K562 (cell line): Measurements from ENCODE around the gene CSRNP3. TPM values are rescaled to one million over a fixed set of nuclear protein-coding genes. Genes with fewer than 3 reads are reported as not detected.

ENCODE experiments used
- ATAC-seq: fragments of 200-7000 bp; cut with Tn5 transposase; 3 replicates; pipeline ENCODE4 v1.9.1; 2020; ENCODE audit warnings: moderate library complexity
- BruUV-seq: library from RNA; stranded (reverse); fragments of 400-500 nt; replicated peaks from 2 replicates; lab custom pipeline; 2021; lab: Mats Ljungman, UMichigan
- CTCF ChIA-PET: fragments of 300-600 bp; formaldehyde crosslinking; extraction: SDS; loops from one replicate; lab custom pipeline; 2021; ENCODE audit warnings: low intra/inter-chr PET ratio; lab: Yijun Ruan, JAX
- POLR2A ChIA-PET: fragments of 300-600, 350-650 bp; sonication (Branson Sonifier 250); formaldehyde crosslinking; extraction: SDS; loops from one replicate; lab custom pipeline; 2021; ENCODE audit warnings: antibody characterized with exemption, inconsistent platforms; lab: Yijun Ruan, JAX
- DNase-seq, 4 experiments: peaks; one replicate each; pipeline versions ENCODE4 v3.0.0 to v3.0.0-alpha.2; 2011 to 2018; ENCODE audit warnings: low spot score in 3 of 4, mixed read lengths in 3 of 4; ENCODE audit errors: extremely low read depth in 1 of 4
- FAIRE-seq: peaks from 2 replicates; lab custom pipeline; 2011; peaks lifted over from hg19 to GRCh38; lab: Jason Lieb, UNC
- H2AFZ ChIP-seq: 2 replicates; pipeline ENCODE4 v1.6.0; 2011; ENCODE audit warnings: low read depth, low read length, control low read depth, inconsistent platforms
- H3K27ac ChIP-seq: fragments of 200-600 bp; 3 replicates; pipeline ENCODE4 v1.8.0; 2011; ENCODE audit warnings: low read depth, mild to moderate bottlenecking, control low read depth, inconsistent platforms, low read length, moderate library complexity, mixed read lengths; ENCODE audit errors: extremely low read depth
- H3K27me3 ChIP-seq, 2 experiments: fragments of 300-600 bp in 1 of 2; 2 replicates in 1 of 2; 3 replicates in 1 of 2; pipeline versions ENCODE4 v1.6.0 to v1.8.0; 2011; ENCODE audit warnings: inconsistent platforms in 2 of 2, low read length in 2 of 2, mild to moderate bottlenecking in 1 of 2, mixed read lengths in 1 of 2, moderate library complexity in 1 of 2; ENCODE audit not compliant: control insufficient read depth in 2 of 2, insufficient read depth in 2 of 2
- H3K36me3 ChIP-seq: fragments of 300-600 bp; 3 replicates; pipeline ENCODE4 v1.8.0; 2011; ENCODE audit warnings: mild to moderate bottlenecking, low read length, inconsistent platforms; ENCODE audit not compliant: control insufficient read depth, insufficient read depth
- H3K4me1 ChIP-seq, 2 experiments: fragments of 200-600 bp in 1 of 2; replicated peaks in 1 of 2; 2 replicates in 1 of 2; 3 replicates in 1 of 2; pipeline versions ENCODE4 v1.5.1 to v1.8.0; 2011; ENCODE audit warnings: inconsistent platforms in 2 of 2, low read length in 2 of 2, mild to moderate bottlenecking in 1 of 2, mixed read lengths in 1 of 2, moderate library complexity in 1 of 2; ENCODE audit not compliant: control insufficient read depth in 2 of 2, insufficient read depth in 2 of 2
- H3K4me2 ChIP-seq: 2 replicates; pipeline ENCODE4 v1.6.1; 2011; ENCODE audit warnings: low read length, control low read depth, inconsistent platforms, mixed read lengths; ENCODE audit not compliant: insufficient read depth
- H3K4me3 ChIP-seq: fragments of 200-600 bp; sonication (generic), shearing (Covaris generic); 2 replicates; pipeline ENCODE4 v1.5.1; 2016; ENCODE audit warnings: control low read depth, inconsistent platforms
- H3K79me2 ChIP-seq: fragments of 200-600 bp; 3 replicates; pipeline ENCODE4 v1.8.0; 2011; ENCODE audit warnings: low read length, inconsistent platforms; ENCODE audit not compliant: control insufficient read depth, insufficient read depth
- H3K9ac ChIP-seq, 2 experiments: 2 replicates each; pipeline versions ENCODE4 v1.6.0 to v1.6.1; 2011; ENCODE audit warnings: low read depth in 2 of 2, low read length in 2 of 2, control low read depth in 1 of 2, inconsistent platforms in 1 of 2, mild to moderate bottlenecking in 1 of 2, mixed read lengths in 1 of 2; ENCODE audit not compliant: insufficient read depth in 1 of 2
- H3K9me1 ChIP-seq: one replicate; pipeline ENCODE4 v1.6.0; 2011; ENCODE audit warnings: inconsistent platforms, mild to moderate bottlenecking, low read length, moderate library complexity; ENCODE audit not compliant: control insufficient read depth, insufficient read depth
- H3K9me3 ChIP-seq: replicated peaks from 2 replicates; pipeline ENCODE4 v1.5.1; 2011; ENCODE audit warnings: low read depth, low read length, inconsistent platforms; ENCODE audit not compliant: control insufficient read depth, insufficient read depth
- H4K20me1 ChIP-seq: replicated peaks from 2 replicates; pipeline ENCODE4 v1.6.1; 2011; ENCODE audit warnings: low read length, inconsistent platforms, mixed read lengths; ENCODE audit not compliant: control insufficient read depth, insufficient read depth
- HLTF ChIP-seq: fragments of 450-650 bp; IDR thresholded peaks from 2 replicates; pipeline ENCODE4 v1.6.1; 2016
- NCOA6 ChIP-seq: fragments of 450-650 bp; IDR thresholded peaks from 2 replicates; pipeline ENCODE4 v1.6.1; 2017; ENCODE audit warnings: mild to moderate bottlenecking
- ZNF175 ChIP-seq: fragments of 200-800 bp; sonication (Bioruptor generic); IDR thresholded peaks from 2 replicates; pipeline ENCODE4 v1.6.1; 2016; ENCODE audit warnings: low read depth, mild to moderate bottlenecking, missing genetic modification characterization, missing compliant biosample characterization
- ZNF232 ChIP-seq: sonication (generic); formaldehyde crosslinking; IDR thresholded peaks from 2 replicates; pipeline ENCODE4 v1.8.0; 2022; ENCODE audit warnings: mild to moderate bottlenecking, missing genetic modification reagents
- WGBS: fragments of 100-300 bp; shearing (Covaris generic); methylation state at CpG from one replicate; pipeline ENCODE4 v1.1.6; 2016; ENCODE audit warnings: low coverage, mixed read lengths; ENCODE audit not compliant: insufficient coverage; ENCODE audit errors: missing lambda C conversion rate; 5-methylcytosine and 5-hydroxymethylcytosine counted together
- in situ Hi-C: fragments of 300-500 bp; cut with MboI; formaldehyde crosslinking; loops from 4 replicates; pipeline ENCODE4 v1.15.0; 2018; ENCODE audit warnings: inconsistent platforms, mixed read lengths
- intact Hi-C: fragments of 100-400 bp; cut with micrococcal nuclease; formaldehyde crosslinking; loops from 2 replicates; pipeline ENCODE4 v1.14.2; 2022
- polyA plus RNA-seq, 8 experiments: library from polyadenylated mRNA; depleted of rRNA in 4 of 8; stranded (reverse) in 5 of 8; unstranded in 3 of 8; fragments of >200 nt; fragmentation: Nextera tagmentation in 2 of 8; fragmentation: Illumina TruSeq in 1 of 8; extraction: Ambion mirVana in 2 of 8; extraction: Trizol in 1 of 8; gene quantifications; 2 replicates each; pipeline versions ENCODE4 v1.2.1 to v1.2.3, GENCODE V29; 2011 to 2014; ENCODE audit warnings: inconsistent platforms in 1 of 8, missing spikeins in 1 of 8
- total RNA-seq, 7 experiments: library from RNA; depleted of rRNA in 6 of 7; stranded (reverse); fragments of >200 nt in 6 of 7; fragmentation: Illumina TruSeq in 2 of 7; extraction: Trizol in 2 of 7; gene quantifications; 2 replicates each; pipeline versions ENCODE4 v1.2.1 to v1.2.3, GENCODE V29; 2011 to 2021; ENCODE audit warnings: low replicate concordance in 1 of 7
- TF ChIP-seq, protein P1 (sequence below): sonication (generic); formaldehyde crosslinking; IDR thresholded peaks from 2 replicates; pipeline ENCODE4 v1.8.0; 2022; ENCODE audit warnings: mild to moderate bottlenecking, low read depth, missing genetic modification reagents
- TF ChIP-seq, protein P2 (sequence below): fragments of 250-450 bp; sonication (Bioruptor Pico); IDR thresholded peaks from 2 replicates; pipeline ENCODE4 v1.4.0; 2020
- TF ChIP-seq, protein P3 (sequence below): fragments of 450-650 bp; formaldehyde crosslinking; IDR thresholded peaks from 2 replicates; pipeline ENCODE4 v1.4.0; 2020; ENCODE audit warnings: mild to moderate bottlenecking

CSRNP3 gene
- total and polyA plus RNA-seq, 9 of the 15 experiments (the other 6 are each of a cell fraction or from before 2014, with no cell fraction given): not detected

DNA sequence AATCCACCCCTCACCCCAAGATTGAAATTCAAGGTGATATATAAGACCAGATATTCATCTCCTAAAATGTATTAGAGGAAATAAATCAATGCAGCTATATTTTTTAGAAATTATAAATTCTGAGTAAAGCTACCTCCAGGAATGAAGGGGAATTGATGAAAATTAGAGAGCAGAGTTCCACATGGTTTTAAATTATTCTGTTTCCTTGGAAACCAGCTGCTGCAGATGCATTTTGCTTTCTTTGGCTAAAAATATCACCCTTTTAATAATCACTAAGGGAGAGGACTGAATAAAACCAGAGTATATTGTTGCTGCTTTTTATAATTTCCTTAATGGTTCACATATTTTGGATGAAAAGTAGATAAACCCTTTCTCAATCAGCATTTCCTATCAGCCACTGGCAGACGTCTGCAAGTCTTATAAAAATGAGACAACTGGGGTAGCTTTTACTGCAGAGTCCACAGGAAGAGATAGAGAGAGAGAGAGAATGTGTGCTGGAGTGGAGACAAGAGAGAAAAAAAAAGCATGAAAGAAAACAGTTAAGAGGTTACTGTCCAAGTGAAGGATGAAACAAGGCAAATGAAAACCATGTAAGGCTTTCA lies 2.0 kb downstream of the CSRNP3 start:
- Histone ChIP-seq H3K36me3 (no peaks in the 10 kb centered on the region), H3K27me3 (no peaks in the 10 kb centered on the region), H3K27ac (no peak overlapping the region), H3K4me2 (no peak overlapping the region), H3K9ac (no peak overlapping the region), H3K79me2 (no peaks in the 10 kb centered on the region), H2AFZ (no peak overlapping the region), H3K9me1 (no peaks in the 10 kb centered on the region), H4K20me1 (no peaks in the 10 kb centered on the region), H3K9me3 (no peaks in the 10 kb centered on the region; the same call in 1 of the 2 replicates), H3K4me3 (no peak overlapping the region), H3K4me1 (no peaks in the 10 kb centered on the region)
- CTCF ChIA-PET: no interaction called here
- TF ChIP-seq, protein P1, sequence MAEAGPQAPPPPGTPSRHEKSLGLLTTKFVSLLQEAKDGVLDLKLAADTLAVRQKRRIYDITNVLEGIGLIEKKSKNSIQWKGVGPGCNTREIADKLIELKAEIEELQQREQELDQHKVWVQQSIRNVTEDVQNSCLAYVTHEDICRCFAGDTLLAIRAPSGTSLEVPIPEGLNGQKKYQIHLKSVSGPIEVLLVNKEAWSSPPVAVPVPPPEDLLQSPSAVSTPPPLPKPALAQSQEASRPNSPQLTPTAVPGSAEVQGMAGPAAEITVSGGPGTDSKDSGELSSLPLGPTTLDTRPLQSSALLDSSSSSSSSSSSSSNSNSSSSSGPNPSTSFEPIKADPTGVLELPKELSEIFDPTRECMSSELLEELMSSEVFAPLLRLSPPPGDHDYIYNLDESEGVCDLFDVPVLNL (CRISPR knock-in tag): no peak
- intact Hi-C loops (no loop called here), in situ Hi-C loops (no loop called here)
- no TSS peak for BruUV-seq
- 0% methylated on average over 1 of the region's 1 CpG for WGBS
- DNase-seq: no peak
- ATAC-seq: no peak
- POLR2A ChIA-PET: no interaction called here
- FAIRE-seq: no peak

DNA sequence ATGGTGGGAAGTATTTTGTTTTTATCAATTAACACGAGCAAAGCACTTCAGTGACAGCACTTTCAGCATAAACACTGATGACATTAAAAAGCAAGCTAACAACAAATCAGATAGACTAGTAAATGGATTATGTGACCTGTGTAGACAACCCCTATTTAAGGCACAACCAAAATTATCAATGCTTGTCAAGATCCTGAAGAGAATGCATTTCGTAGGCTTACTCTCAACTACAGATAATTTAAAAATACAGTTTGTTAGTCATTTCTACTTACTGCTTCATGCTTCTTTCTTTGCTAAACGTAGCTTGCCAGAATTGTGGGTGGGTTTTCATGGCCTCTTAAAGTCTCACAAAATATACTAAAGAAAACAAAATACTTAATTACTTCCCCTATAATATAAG lies 3.4 kb downstream of the CSRNP3 start:
- Histone ChIP-seq H3K4me2 (no peak overlapping the region), H3K4me3 (no peak overlapping the region), H3K9me1 (no peaks in the 10 kb centered on the region), H3K27ac (no peak overlapping the region), H3K36me3 (no peaks in the 10 kb centered on the region), H3K9ac (no peak overlapping the region), H3K9me3 (no peaks in the 10 kb centered on the region; the same call in 1 of the 2 replicates), H3K79me2 (no peaks in the 10 kb centered on the region), H4K20me1 (no peaks in the 10 kb centered on the region), H3K27me3 (no peaks in the 10 kb centered on the region), H3K4me1 (no peaks in the 10 kb centered on the region), H2AFZ (no peak overlapping the region)
- no TSS peak for BruUV-seq
- ChIA-PET CTCF (no interaction called here), POLR2A (no interaction called here)
- WGBS: 1% methylated on average over 3 of the region's 3 CpGs
- ATAC-seq (no peak), FAIRE-seq (no peak), DNase-seq (no peak)
- in situ Hi-C loops: no loop called here
- intact Hi-C loops: no loop called here
- no peak for TF ChIP-seq ZNF175 (CRISPR knock-in tag)
- no peak for TF ChIP-seq HLTF
- TF ChIP-seq, protein P2, sequence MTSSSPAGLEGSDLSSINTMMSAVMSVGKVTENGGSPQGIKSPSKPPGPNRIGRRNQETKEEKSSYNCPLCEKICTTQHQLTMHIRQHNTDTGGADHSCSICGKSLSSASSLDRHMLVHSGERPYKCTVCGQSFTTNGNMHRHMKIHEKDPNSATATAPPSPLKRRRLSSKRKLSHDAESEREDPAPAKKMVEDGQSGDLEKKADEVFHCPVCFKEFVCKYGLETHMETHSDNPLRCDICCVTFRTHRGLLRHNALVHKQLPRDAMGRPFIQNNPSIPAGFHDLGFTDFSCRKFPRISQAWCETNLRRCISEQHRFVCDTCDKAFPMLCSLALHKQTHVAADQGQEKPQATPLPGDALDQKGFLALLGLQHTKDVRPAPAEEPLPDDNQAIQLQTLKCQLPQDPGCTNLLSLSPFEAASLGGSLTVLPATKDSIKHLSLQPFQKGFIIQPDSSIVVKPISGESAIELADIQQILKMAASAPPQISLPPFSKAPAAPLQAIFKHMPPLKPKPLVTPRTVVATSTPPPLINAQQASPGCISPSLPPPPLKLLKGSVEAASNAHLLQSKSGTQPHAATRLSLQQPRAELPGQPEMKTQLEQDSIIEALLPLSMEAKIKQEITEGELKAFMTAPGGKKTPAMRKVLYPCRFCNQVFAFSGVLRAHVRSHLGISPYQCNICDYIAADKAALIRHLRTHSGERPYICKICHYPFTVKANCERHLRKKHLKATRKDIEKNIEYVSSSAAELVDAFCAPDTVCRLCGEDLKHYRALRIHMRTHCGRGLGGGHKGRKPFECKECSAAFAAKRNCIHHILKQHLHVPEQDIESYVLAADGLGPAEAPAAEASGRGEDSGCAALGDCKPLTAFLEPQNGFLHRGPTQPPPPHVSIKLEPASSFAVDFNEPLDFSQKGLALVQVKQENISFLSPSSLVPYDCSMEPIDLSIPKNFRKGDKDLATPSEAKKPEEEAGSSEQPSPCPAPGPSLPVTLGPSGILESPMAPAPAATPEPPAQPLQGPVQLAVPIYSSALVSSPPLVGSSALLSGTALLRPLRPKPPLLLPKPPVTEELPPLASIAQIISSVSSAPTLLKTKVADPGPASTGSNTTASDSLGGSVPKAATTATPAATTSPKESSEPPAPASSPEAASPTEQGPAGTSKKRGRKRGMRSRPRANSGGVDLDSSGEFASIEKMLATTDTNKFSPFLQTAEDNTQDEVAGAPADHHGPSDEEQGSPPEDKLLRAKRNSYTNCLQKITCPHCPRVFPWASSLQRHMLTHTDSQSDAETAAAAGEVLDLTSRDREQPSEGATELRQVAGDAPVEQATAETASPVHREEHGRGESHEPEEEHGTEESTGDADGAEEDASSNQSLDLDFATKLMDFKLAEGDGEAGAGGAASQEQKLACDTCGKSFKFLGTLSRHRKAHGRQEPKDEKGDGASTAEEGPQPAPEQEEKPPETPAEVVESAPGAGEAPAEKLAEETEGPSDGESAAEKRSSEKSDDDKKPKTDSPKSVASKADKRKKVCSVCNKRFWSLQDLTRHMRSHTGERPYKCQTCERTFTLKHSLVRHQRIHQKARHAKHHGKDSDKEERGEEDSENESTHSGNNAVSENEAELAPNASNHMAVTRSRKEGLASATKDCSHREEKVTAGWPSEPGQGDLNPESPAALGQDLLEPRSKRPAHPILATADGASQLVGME: no peak
- TF ChIP-seq ZNF232 (CRISPR knock-in tag): no peak
- TF ChIP-seq, protein P3, sequence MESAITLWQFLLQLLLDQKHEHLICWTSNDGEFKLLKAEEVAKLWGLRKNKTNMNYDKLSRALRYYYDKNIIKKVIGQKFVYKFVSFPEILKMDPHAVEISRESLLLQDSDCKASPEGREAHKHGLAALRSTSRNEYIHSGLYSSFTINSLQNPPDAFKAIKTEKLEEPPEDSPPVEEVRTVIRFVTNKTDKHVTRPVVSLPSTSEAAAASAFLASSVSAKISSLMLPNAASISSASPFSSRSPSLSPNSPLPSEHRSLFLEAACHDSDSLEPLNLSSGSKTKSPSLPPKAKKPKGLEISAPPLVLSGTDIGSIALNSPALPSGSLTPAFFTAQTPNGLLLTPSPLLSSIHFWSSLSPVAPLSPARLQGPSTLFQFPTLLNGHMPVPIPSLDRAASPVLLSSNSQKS (CRISPR knock-in tag): no peak
- TF ChIP-seq NCOA6: no peak
